Thyroid gland (tissue), 4 donors: Measurements from ENCODE around the gene COA7.

ENCODE experiments used
- POLR2A ChIP-seq, 2 donors: fragments of 450-650 bp; IDR thresholded peaks; one replicate each; pipeline ENCODE4 v1.6.1; 2017; ENCODE audit warnings: antibody characterized with exemption in 2 of 2, mild to moderate bottlenecking in 2 of 2, moderate library complexity in 1 of 2
- TF ChIP-seq, protein P1 (sequence below), 6 experiments: fragments of 200-600 bp in 3 of 6; fragments of 450-650 bp in 3 of 6; sonication (generic) in 3 of 6; IDR thresholded peaks; one replicate each; pipeline ENCODE4 v1.5.1; 2016 to 2019; ENCODE audit warnings: antibody characterized with exemption in 6 of 6, mild to moderate bottlenecking in 2 of 6, inconsistent platforms in 1 of 6, moderate library complexity in 1 of 6

GRCh38 chr1:52657702-52658101 is 40.4 kb downstream of the COA7 start:
- TF ChIP-seq, protein P1, sequence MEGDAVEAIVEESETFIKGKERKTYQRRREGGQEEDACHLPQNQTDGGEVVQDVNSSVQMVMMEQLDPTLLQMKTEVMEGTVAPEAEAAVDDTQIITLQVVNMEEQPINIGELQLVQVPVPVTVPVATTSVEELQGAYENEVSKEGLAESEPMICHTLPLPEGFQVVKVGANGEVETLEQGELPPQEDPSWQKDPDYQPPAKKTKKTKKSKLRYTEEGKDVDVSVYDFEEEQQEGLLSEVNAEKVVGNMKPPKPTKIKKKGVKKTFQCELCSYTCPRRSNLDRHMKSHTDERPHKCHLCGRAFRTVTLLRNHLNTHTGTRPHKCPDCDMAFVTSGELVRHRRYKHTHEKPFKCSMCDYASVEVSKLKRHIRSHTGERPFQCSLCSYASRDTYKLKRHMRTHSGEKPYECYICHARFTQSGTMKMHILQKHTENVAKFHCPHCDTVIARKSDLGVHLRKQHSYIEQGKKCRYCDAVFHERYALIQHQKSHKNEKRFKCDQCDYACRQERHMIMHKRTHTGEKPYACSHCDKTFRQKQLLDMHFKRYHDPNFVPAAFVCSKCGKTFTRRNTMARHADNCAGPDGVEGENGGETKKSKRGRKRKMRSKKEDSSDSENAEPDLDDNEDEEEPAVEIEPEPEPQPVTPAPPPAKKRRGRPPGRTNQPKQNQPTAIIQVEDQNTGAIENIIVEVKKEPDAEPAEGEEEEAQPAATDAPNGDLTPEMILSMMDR (IDR thresholded peaks at IDR 0.05) = no peak
- no peak for TF ChIP-seq POLR2A (IDR thresholded peaks at IDR 0.05)
